ENCODE measurements around the gene ZNG1C.
"Not testable (repeated sequence)": the region's sequence is repeated elsewhere in the genome, so short reads cannot be mapped to it uniquely, and the experiment has no call there.

- TF ChIP-seq POLR2A (IDR thresholded peaks at IDR 0.05; ENCODE audit: low read length); GATA1 (IDR thresholded peaks at IDR 0.05; ENCODE audit: low read depth, low read length): not testable (repeated sequence)
These were observed 76.4 kb downstream of the ZNG1C start for GRCh38 chr9:68318209-68318608.
